ENCODE data around the gene HOXD13. TPM values are rescaled to one million over a fixed set of nuclear protein-coding genes. Genes with fewer than 3 reads are reported as not detected.

HOXD13 gene
- total and polyA plus RNA-seq, 2 donors (not counting 3 experiments of a cell fraction or from before 2014, with no cell fraction given): not detected

DNA sequence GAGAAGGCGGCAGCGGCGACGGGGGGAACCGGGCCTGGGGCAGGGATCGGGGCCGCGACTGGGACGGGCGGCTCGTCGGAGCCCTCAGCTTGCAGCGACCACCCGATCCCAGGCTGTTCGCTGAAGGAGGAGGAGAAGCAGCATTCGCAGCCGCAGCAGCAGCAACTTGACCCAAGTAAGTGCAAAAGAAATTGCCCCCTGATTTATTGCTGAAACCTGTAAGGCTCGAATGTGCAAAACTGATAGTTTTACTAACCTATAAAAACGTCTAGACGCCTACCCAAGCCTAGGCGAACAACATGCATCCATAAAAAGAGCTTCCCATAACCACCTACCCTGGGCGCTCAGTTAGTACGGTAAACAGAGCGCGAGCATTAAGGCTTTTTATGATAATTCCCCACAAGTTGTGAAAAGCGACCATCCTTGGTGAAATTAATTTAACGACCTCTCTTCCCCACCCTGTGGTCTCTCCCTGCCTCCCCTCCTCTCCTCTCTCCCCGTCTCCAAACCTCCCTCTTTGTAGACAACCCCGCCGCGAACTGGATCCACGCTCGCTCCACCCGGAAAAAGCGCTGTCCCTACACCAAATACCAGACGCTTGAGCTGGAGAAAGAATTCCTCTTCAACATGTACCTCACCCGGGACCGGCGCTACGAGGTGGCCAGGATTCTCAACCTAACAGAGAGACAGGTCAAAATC is 31.0 kb downstream of the HOXD13 start:
- Histone ChIP-seq H3K36me3 (ENCODE audit: control insufficient read depth in 2 of 2, extremely low read depth in 1 of 2, insufficient read depth in 2 of 2, low read length in 2 of 2) (no peaks in the 10 kb centered on the region), H3K79me2 (ENCODE audit: control insufficient read depth, insufficient read depth, low read length) (no peaks in the 10 kb centered on the region), H3K9ac (replicated peaks; ENCODE audit: extremely low read depth, insufficient read depth, low read length) (peak overlapping the region; percentile 17), H3K27ac (ENCODE audit: insufficient read depth, low read depth, low read length) (no peak overlapping the region), H3K9me1 (replicated peaks; ENCODE audit: control insufficient read depth, extremely low read depth, insufficient read depth, low read length) (no peaks in the 10 kb centered on the region), H2AFZ (ENCODE audit: low read depth, low read length) (peak overlapping the region; percentile 89), H3K4me3 (replicated peaks in 1 of 3; ENCODE audit: insufficient read depth in 1 of 3, low read depth in 1 of 3, low read length in 3 of 3) (peak overlapping the region; percentile 49 to 77 (median 61)), H3K27me3 (ENCODE audit: control insufficient read depth in 2 of 2, insufficient read depth in 2 of 2, low read length in 2 of 2) (peaks cover 30 to 40% of the 10 kb centered on the region in 2 experiments), H3K4me2 (ENCODE audit: insufficient read depth, low read length) (peak overlapping the region; percentile 80), H3K9me3 (replicated peaks; ENCODE audit: control insufficient read depth, insufficient read depth, low read length) (no peaks in the 10 kb centered on the region), H4K20me1 (replicated peaks; ENCODE audit: control insufficient read depth, extremely low read depth, insufficient read depth, low read length) (no peaks in the 10 kb centered on the region), H3K4me1 (ENCODE audit: control insufficient read depth, extremely low read depth, insufficient read depth, low read length) (peaks cover 23% of the 10 kb centered on the region)
- POLR2A ChIA-PET: no interaction called here
- TF ChIP-seq POLR2AphosphoS5 (IDR thresholded peaks at IDR 0.05; ENCODE audit: insufficient read depth, low read depth, low read length): no peak
- TF ChIP-seq EZH2 (IDR thresholded peaks at IDR 0.05; ENCODE audit: borderline replicate concordance, low read depth, low read length, severe bottlenecking): no peak
- TF ChIP-seq CTCF (IDR thresholded peaks at IDR 0.05; ENCODE audit: extremely low read depth in 1 of 2, insufficient read depth in 1 of 2, low read depth in 1 of 2, low read length in 2 of 2): no peak
- no peak for TF ChIP-seq GATA2 (IDR thresholded peaks at IDR 0.05; ENCODE audit: insufficient read depth, insufficient read length, low read depth, low read length)
- TF ChIP-seq FOS (IDR thresholded peaks at IDR 0.05; ENCODE audit: borderline replicate concordance, insufficient read depth, low read length): no peak
- no peak for TF ChIP-seq MAX (IDR thresholded peaks at IDR 0.05; ENCODE audit: insufficient read depth, insufficient read length)
- no peak for TF ChIP-seq POLR2A (IDR thresholded peaks at IDR 0.05; ENCODE audit: low read depth, low read length)
- peak; percentile 42 for FAIRE-seq
- dilution Hi-C loops (cut with MboI; ENCODE audit: extremely low pct_ligation_motif_present, low sequenced_read_pairs): no loop called here
- CTCF ChIA-PET: interaction anchor here (1.0 to 4.7 kb wide), 10 partner anchors 8 to 1041 kb away, joined by 3 to 28 read pairs (median 11); no protein-coding TSS in a partner anchor
- intact Hi-C loops (cut with micrococcal nuclease): no loop called here
- TSS peak; percentile 21 for BruUV-seq (replicated peaks)
- DNase-seq (ENCODE audit: low read depth, low spot score): peak; percentile 48
